CD14-positive monocyte (primary cell): Measurements from ENCODE around the gene PHRF1. TPM values are rescaled to one million over a fixed set of nuclear protein-coding genes. Genes with fewer than 3 reads are reported as not detected.

ENCODE experiments used
- DNase-seq, 3 donors: peaks; one replicate each; pipeline ENCODE4 v3.0.0-alpha.2; 2011 to 2022
- H2AFZ ChIP-seq: 2 replicates; pipeline ENCODE4 v1.6.0; 2012; ENCODE audit warnings: mild to moderate bottlenecking, low read depth, low read length, inconsistent platforms; ENCODE audit not compliant: insufficient read depth, poor library complexity, severe bottlenecking
- H3K27ac ChIP-seq, 2 donors: 1 replicate in 1 of 2; 2 replicates in 1 of 2; pipeline ENCODE4 v1.5.1; 2012 to 2013; ENCODE audit warnings: low read length in 2 of 2, control low read depth in 1 of 2, inconsistent platforms in 1 of 2, low read depth in 1 of 2, mild to moderate bottlenecking in 1 of 2
- H3K27me3 ChIP-seq, 2 donors: one replicate each; pipeline versions ENCODE4 v1.6.0 to v1.6.1; 2011 to 2013; ENCODE audit warnings: low read length in 2 of 2; ENCODE audit not compliant: control insufficient read depth in 2 of 2, insufficient read depth in 2 of 2
- H3K36me3 ChIP-seq, 2 donors: replicated peaks in 1 of 2; 1 replicate in 1 of 2; 2 replicates in 1 of 2; pipeline versions ENCODE4 v1.5.1 to v1.6.1; 2012 to 2013; ENCODE audit warnings: low read length in 2 of 2, control low read depth in 1 of 2, inconsistent platforms in 1 of 2, mild to moderate bottlenecking in 1 of 2; ENCODE audit not compliant: insufficient read depth in 2 of 2, control insufficient read depth in 1 of 2
- H3K4me1 ChIP-seq, 2 donors: 1 replicate in 1 of 2; 2 replicates in 1 of 2; pipeline versions ENCODE4 v1.5.1 to v1.6.1; 2012 to 2013; ENCODE audit warnings: low read length in 2 of 2, control low read depth in 1 of 2, inconsistent platforms in 1 of 2, mild to moderate bottlenecking in 1 of 2, moderate library complexity in 1 of 2; ENCODE audit not compliant: insufficient read depth in 2 of 2, control insufficient read depth in 1 of 2
- H3K4me2 ChIP-seq: replicated peaks from 2 replicates; pipeline ENCODE3; 2012; ENCODE audit warnings: low read length, moderate library complexity, mild to moderate bottlenecking; ENCODE audit not compliant: poor library complexity, severe bottlenecking; ENCODE audit errors: extremely low read depth
- H3K4me3 ChIP-seq, 3 experiments: fragments of 200-600 bp in 1 of 3; sonication (generic) in 1 of 3; replicated peaks in 1 of 3; 1 replicate in 2 of 3; 2 replicates in 1 of 3; pipeline ENCODE4 v1.5.1; 2011 to 2013; ENCODE audit warnings: low read length in 3 of 3, mild to moderate bottlenecking in 3 of 3, control low read depth in 2 of 3, low read depth in 2 of 3, inconsistent platforms in 1 of 3, moderate library complexity in 1 of 3
- H3K79me2 ChIP-seq: 2 replicates; pipeline ENCODE4 v1.6.0; 2012; ENCODE audit warnings: mild to moderate bottlenecking, control low read depth, inconsistent platforms, low read length, moderate library complexity; ENCODE audit not compliant: insufficient read depth
- H3K9ac ChIP-seq: 2 replicates; pipeline ENCODE4 v1.6.0; 2017; ENCODE audit warnings: low read length, mild to moderate bottlenecking; ENCODE audit not compliant: insufficient read depth, poor library complexity, severe bottlenecking
- H3K9me3 ChIP-seq, 2 donors: replicated peaks in 1 of 2; 1 replicate in 1 of 2; 2 replicates in 1 of 2; pipeline versions ENCODE4 v1.5.1 to v1.6.1; 2012 to 2013; ENCODE audit warnings: low read length in 2 of 2, control low read depth in 1 of 2; ENCODE audit not compliant: control insufficient read depth in 1 of 2, insufficient read depth in 1 of 2
- H4K20me1 ChIP-seq: 2 replicates; pipeline ENCODE4 v1.6.0; 2012; ENCODE audit warnings: mild to moderate bottlenecking, low read length, control low read depth, moderate library complexity; ENCODE audit not compliant: insufficient read depth
- H3K27ac Mint-ChIP-seq, 7 donors: one replicate each; pipeline ENCODE4 v1.8.0; 2020; ENCODE audit warnings: mild to moderate bottlenecking in 7 of 7, mixed read lengths in 7 of 7, moderate library complexity in 6 of 7, inconsistent platforms in 2 of 7
- H3K27me3 Mint-ChIP-seq, 3 donors: one replicate each; pipeline ENCODE4 v1.8.0; 2021 to 2022; ENCODE audit warnings: low read depth in 3 of 3, mild to moderate bottlenecking in 3 of 3, mixed read lengths in 3 of 3, moderate library complexity in 3 of 3, inconsistent platforms in 1 of 3
- H3K36me3 Mint-ChIP-seq, 2 donors: one replicate each; pipeline ENCODE4 v1.8.0; 2020; ENCODE audit warnings: mixed read lengths in 2 of 2, inconsistent platforms in 1 of 2, mild to moderate bottlenecking in 1 of 2
- H3K4me1 Mint-ChIP-seq: one replicate; pipeline ENCODE4 v1.8.0; 2020; ENCODE audit warnings: mild to moderate bottlenecking, mixed read lengths
- H3K4me3 Mint-ChIP-seq, 2 donors: one replicate each; pipeline ENCODE4 v1.8.0; 2020; ENCODE audit warnings: mild to moderate bottlenecking in 2 of 2, mixed read lengths in 2 of 2, moderate library complexity in 1 of 2
- H3K9me3 Mint-ChIP-seq, 7 donors: one replicate each; pipeline ENCODE4 v1.8.0; 2020 to 2022; ENCODE audit warnings: mixed read lengths in 7 of 7, mild to moderate bottlenecking in 6 of 7, moderate library complexity in 6 of 7, inconsistent platforms in 2 of 7
- WGBS: methylation state at CpG from one replicate; pipeline ENCODE4 v1.1.5; 2013; ENCODE audit warnings: missing lambda C conversion rate; ENCODE audit not compliant: insufficient coverage; 5-methylcytosine and 5-hydroxymethylcytosine counted together
- intact Hi-C, 2 donors: fragments of 100-400 bp; cut with micrococcal nuclease; formaldehyde crosslinking; loops; one replicate each; pipeline versions ENCODE4 v1.15.0 to v1.15.1; 2023
- polyA plus RNA-seq, 3 donors: library from polyadenylated mRNA; depleted of rRNA in 1 of 3; unstranded in 2 of 3; stranded (reverse) in 1 of 3; fragments of 300-500 nt in 2 of 3; fragments of >200 nt in 1 of 3; fragmentation: Illumina TruSeq in 2 of 3; gene quantifications; 1 replicate in 2 of 3; 2 replicates in 1 of 3; pipeline ENCODE4 v1.2.3, GENCODE V29; 2012 to 2021
- TF ChIP-seq, protein P1 (sequence below): fragments of 200-600 bp; IDR thresholded peaks from one replicate; pipeline ENCODE4 v1.8.0; 2022; ENCODE audit warnings: antibody characterized with exemption, mild to moderate bottlenecking

PHRF1 gene
- polyA plus RNA-seq, 3 donors: 1.3 to 11.1 (median 3.3) TPM

DNA sequence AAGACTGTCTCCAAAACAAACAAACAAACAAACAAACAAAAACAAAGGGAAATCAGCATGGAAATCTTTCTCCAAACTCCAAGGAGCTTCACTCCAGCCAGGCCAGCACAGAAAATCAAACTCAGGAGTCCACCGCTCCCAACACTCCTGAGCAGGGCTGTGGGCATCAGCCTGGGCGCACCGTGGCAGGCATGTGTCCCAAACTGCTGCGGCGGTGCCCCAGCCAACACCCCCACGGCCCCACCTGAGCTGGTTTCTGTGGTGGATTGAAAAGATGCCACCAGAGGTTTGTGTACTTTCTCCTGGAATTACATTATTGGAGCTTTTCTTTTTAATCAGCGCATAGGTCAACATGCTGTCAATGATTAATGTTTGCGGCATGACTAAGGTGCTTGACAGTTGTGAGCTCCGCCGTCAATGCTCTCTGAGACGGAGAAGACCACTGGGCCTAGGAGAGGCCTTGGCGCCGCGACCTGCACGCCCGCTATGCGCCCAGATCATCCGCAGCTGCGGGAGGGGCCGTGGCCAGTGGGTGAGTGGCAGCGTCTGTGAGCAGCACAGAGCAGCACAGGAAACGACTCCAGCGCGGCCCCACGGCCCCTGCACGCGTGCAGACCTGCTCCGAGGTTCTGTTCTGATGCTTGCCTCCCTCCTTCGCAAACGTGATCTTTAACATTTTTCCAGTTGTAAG is 78.9 kb downstream of the PHRF1 start:
- Histone ChIP-seq H3K9me3 (peaks cover 0 to 6% of the 10 kb centered on the region in 2 donors), H3K36me3 (peaks cover 44 to 58% of the 10 kb centered on the region in 2 donors), H2AFZ (no peak overlapping the region), H3K4me1 (no peaks in the 10 kb centered on the region), H4K20me1 (no peaks in the 10 kb centered on the region), H3K79me2 (no peaks in the 10 kb centered on the region), H3K27ac (no peak overlapping the region), H3K9ac (no peak overlapping the region), H3K4me3 (no peak overlapping the region), H3K4me2 (no peak overlapping the region), H3K27me3 (no peaks in the 10 kb centered on the region)
- Mint-ChIP-seq H3K27me3 (peaks cover 0 to 4% (median 2%) of the 10 kb centered on the region in 3 donors), H3K36me3 (peaks cover 38 to 81% of the 10 kb centered on the region in 2 donors), H3K9me3 (peaks cover 0 to 12% (median 4%) of the 10 kb centered on the region in 7 donors), H3K4me1 (no peaks in the 10 kb centered on the region), H3K27ac (no peak overlapping the region), H3K4me3 (no peak overlapping the region)
- TF ChIP-seq, protein P1, sequence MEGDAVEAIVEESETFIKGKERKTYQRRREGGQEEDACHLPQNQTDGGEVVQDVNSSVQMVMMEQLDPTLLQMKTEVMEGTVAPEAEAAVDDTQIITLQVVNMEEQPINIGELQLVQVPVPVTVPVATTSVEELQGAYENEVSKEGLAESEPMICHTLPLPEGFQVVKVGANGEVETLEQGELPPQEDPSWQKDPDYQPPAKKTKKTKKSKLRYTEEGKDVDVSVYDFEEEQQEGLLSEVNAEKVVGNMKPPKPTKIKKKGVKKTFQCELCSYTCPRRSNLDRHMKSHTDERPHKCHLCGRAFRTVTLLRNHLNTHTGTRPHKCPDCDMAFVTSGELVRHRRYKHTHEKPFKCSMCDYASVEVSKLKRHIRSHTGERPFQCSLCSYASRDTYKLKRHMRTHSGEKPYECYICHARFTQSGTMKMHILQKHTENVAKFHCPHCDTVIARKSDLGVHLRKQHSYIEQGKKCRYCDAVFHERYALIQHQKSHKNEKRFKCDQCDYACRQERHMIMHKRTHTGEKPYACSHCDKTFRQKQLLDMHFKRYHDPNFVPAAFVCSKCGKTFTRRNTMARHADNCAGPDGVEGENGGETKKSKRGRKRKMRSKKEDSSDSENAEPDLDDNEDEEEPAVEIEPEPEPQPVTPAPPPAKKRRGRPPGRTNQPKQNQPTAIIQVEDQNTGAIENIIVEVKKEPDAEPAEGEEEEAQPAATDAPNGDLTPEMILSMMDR: no peak
- intact Hi-C loops: no loop called here
- DNase-seq: no peak
- WGBS: 94% methylated on average over 24 of the region's 30 CpGs

DNA sequence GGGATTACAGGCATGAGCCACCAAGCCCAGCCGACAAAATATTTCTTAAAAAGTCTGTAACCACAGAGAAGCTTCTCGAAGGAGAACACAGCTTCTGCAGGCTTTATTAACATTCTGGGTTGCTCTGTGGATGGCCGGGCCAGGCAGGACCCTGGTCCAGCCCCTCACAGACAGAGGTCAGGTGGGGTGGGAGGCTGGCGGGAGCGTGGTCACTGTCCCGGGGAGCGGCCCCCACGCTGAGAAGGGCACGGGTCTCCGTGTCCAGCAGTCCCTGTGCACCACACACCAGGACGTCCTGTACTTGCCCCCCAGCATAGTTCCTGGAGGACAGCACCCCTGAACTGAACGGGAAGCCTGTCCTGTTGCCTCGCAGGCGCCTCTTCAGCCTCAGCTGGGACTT is 80.2 kb downstream of the PHRF1 start:
- intact Hi-C loops: no loop called here

More for the DNA sequence above, 80.2 kb downstream of the PHRF1 start:
- peaks cover 42 to 81% of the 10 kb centered on the region in 2 donors for H3K36me3 Mint-ChIP-seq
- no peak overlapping the region for H2AFZ ChIP-seq
- H3K4me1 ChIP-seq: no peaks in the 10 kb centered on the region
- H3K9ac ChIP-seq: no peak overlapping the region
- H4K20me1 ChIP-seq: no peaks in the 10 kb centered on the region
- H3K4me3 Mint-ChIP-seq: no peak overlapping the region
- H3K4me1 Mint-ChIP-seq: no peaks in the 10 kb centered on the region
- no peak for DNase-seq
- H3K4me2 ChIP-seq: no peak overlapping the region
- TF ChIP-seq, protein P1: no peak
- H3K9me3 Mint-ChIP-seq: peaks cover 0 to 12% (median 4%) of the 10 kb centered on the region in 7 donors
- peaks cover 48 to 61% of the 10 kb centered on the region in 2 donors for H3K36me3 ChIP-seq
- no peak overlapping the region for H3K27ac Mint-ChIP-seq
- 89% methylated on average over 8 of the region's 14 CpGs for WGBS
- no peak overlapping the region for H3K4me3 ChIP-seq
- H3K9me3 ChIP-seq: peaks cover 0 to 6% of the 10 kb centered on the region in 2 donors
- no peaks in the 10 kb centered on the region for H3K79me2 ChIP-seq
- H3K27me3 ChIP-seq: no peaks in the 10 kb centered on the region
- no peak overlapping the region for H3K27ac ChIP-seq
- H3K27me3 Mint-ChIP-seq: peaks cover 2 to 4% (median 2%) of the 10 kb centered on the region in 3 donors
